GM21723 (cell line): ENCODE results near the gene TP73.
"Not testable (repeated sequence)": the region's sequence is repeated elsewhere in the genome, so short reads cannot be mapped to it uniquely, and the experiment has no call there.

ENCODE experiments used
- ATAC-seq: cut with Tn5 transposase; IDR thresholded peaks from one replicate; pipeline ENCODE4 v1.9.1; 2021; ENCODE audit warnings: mild to moderate bottlenecking, moderate library complexity; ENCODE audit not compliant: unreplicated experiment

The TP73 gene

GRCh38 chr1:3724416-3725030 is 72.2 kb downstream of the TP73 start:
- not testable (repeated sequence) for ATAC-seq

GRCh38 chr1:3725366-3725765 is 73.0 kb downstream of the TP73 start:
- ATAC-seq = no peak

GRCh38 chr1:3727042-3727824 is 74.9 kb downstream of the TP73 start:
- no peak for ATAC-seq

GRCh38 chr1:3727825-3728776 is 75.8 kb downstream of the TP73 start:
- ATAC-seq = no peak

GRCh38 chr1:3729594-3730542 is 77.6 kb downstream of the TP73 start:
- no peak for ATAC-seq

GRCh38 chr1:3730543-3731247 is 78.4 kb downstream of the TP73 start:
- no peak for ATAC-seq

GRCh38 chr1:3731583-3732433 is 79.5 kb downstream of the TP73 start:
- no peak for ATAC-seq

- no peak for ATAC-seq
These were observed 80.2 kb downstream of the TP73 start for GRCh38 chr1:3732434-3733093.

- no peak for ATAC-seq
These were observed 81.0 kb downstream of the TP73 start for GRCh38 chr1:3733094-3733882.

- no peak for ATAC-seq
These were observed 81.7 kb downstream of the TP73 start for GRCh38 chr1:3733883-3734589.

- no peak for ATAC-seq
These were observed 82.3 kb downstream of the TP73 start for GRCh38 chr1:3734602-3735001.

GRCh38 chr1:3735027-3735681 is 82.8 kb downstream of the TP73 start:
- no peak for ATAC-seq

GRCh38 chr1:3735688-3736087 is 83.4 kb downstream of the TP73 start:
- no peak for ATAC-seq

GRCh38 chr1:3736131-3736561 is 83.8 kb downstream of the TP73 start:
- ATAC-seq = no peak

GRCh38 chr1:3736708-3737107 is 84.4 kb downstream of the TP73 start:
- no peak for ATAC-seq

GRCh38 chr1:3738943-3739342 is 86.6 kb downstream of the TP73 start:
- ATAC-seq = no peak
